H1 (cell line): ENCODE data around the gene TJP3. TPM values are rescaled to one million over a fixed set of nuclear protein-coding genes. Genes with fewer than 3 reads are reported as not detected.

Experiments used
- ZNF274 ChIP-seq: IDR thresholded peaks from 2 replicates; pipeline ENCODE4 v1.7.0; 2012; ENCODE audit warnings: low read length, borderline replicate concordance; ENCODE audit errors: extremely low read depth
- polyA plus RNA-seq, 7 experiments: library from polyadenylated mRNA; depleted of rRNA in 3 of 7; stranded (reverse) in 5 of 7; unstranded in 2 of 7; fragments of >200 nt in 5 of 7; fragments of 200-250 nt in 2 of 7; gene quantifications; 1 replicate in 5 of 7; 2 replicates in 1 of 7; 4 replicates in 1 of 7; pipeline versions ENCODE4 v1.2.1 to v1.2.3, GENCODE V29; 2011 to 2013; ENCODE audit warnings: missing spikeins in 2 of 7, mixed read lengths in 2 of 7
- total RNA-seq: library from RNA; stranded (reverse); fragmentation: NEBNext Ultra II Directional; extraction: Animal tissue kit (Norgen Biotek cat#: 25700); gene quantifications from 2 replicates; pipeline ENCODE4 v1.2.1, GENCODE V29; 2021

TJP3 gene
- total and polyA plus RNA-seq, 2 of the 8 experiments (the other 6 are each of a cell fraction or from before 2014, with no cell fraction given): 17.1 to 26.1 TPM

DNA sequence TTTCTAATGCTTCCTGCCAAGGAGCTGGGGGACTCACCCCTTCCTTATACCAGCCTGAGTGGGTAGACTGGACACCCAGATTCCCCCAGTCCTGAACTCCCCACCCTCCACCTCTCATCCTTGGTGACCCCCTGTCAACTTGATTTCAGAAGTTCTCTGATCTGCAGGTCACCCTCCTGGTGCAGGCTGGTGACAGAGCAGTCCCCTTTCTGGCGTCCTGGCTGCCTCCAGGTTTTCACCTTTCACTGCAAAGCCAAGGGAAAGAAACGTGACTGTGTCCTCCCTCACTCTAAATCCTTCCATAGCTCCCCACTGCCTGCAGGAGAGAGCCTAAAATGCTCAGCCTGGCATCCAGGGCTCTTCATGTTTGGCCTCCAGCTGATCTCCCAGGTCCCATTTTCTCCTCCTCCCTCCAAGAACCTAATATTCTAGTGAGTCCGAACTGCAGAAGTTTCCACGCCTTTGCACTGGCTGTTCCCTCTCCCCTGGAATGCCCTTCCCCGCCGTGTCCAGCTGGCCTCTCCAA, 82.1 kb downstream of the TJP3 start (continued):
- TF ChIP-seq ZNF274: no peak
